Measurements from ENCODE around the gene GPR155. TPM values are rescaled to one million over a fixed set of nuclear protein-coding genes. Genes with fewer than 3 reads are reported as not detected.

The GPR155 gene
- total RNA-seq, 1 experiment from 2014 or later = 2.1 TPM

GRCh38 chr2:174503161-174503809 lies 16.5 kb upstream of the GPR155 start:
- TF ChIP-seq, protein P1, sequence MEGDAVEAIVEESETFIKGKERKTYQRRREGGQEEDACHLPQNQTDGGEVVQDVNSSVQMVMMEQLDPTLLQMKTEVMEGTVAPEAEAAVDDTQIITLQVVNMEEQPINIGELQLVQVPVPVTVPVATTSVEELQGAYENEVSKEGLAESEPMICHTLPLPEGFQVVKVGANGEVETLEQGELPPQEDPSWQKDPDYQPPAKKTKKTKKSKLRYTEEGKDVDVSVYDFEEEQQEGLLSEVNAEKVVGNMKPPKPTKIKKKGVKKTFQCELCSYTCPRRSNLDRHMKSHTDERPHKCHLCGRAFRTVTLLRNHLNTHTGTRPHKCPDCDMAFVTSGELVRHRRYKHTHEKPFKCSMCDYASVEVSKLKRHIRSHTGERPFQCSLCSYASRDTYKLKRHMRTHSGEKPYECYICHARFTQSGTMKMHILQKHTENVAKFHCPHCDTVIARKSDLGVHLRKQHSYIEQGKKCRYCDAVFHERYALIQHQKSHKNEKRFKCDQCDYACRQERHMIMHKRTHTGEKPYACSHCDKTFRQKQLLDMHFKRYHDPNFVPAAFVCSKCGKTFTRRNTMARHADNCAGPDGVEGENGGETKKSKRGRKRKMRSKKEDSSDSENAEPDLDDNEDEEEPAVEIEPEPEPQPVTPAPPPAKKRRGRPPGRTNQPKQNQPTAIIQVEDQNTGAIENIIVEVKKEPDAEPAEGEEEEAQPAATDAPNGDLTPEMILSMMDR (IDR thresholded peaks at IDR 0.05) = no peak
- Histone ChIP-seq H3K4me1 (ENCODE audit: control insufficient read depth, insufficient read depth, low read length) (no peaks in the 10 kb centered on the region), H3K9me3 (ENCODE audit: control insufficient read depth, insufficient read depth, low read depth, low read length) (no peaks in the 10 kb centered on the region), H3K27me3 (ENCODE audit: control insufficient read depth, insufficient read depth, low read length) (no peaks in the 10 kb centered on the region; the same call in 1 of the 2 replicates), H3K36me3 (ENCODE audit: control insufficient read depth, insufficient read depth, low read length) (no peaks in the 10 kb centered on the region), H3K27ac (ENCODE audit: low read length) (no peak overlapping the region), H3K4me3 (ENCODE audit: low read depth in 2 of 2, low read length in 2 of 2) (no peak overlapping the region)
- BruUV-seq (replicated peaks) = no TSS peak
- CTCF ChIA-PET = no interaction called here
- in situ Hi-C loops (cut with HindIII; ENCODE audit: low pct_unique_long_range_greater_than_20kb, low sequenced_read_pairs) (no loop called here), intact Hi-C loops (cut with micrococcal nuclease; ENCODE audit: unreplicated experiment) (no loop called here)
- POLR2A ChIA-PET = no interaction called here
- DNase-seq (ENCODE audit: low read depth, low spot score) (no peak), ATAC-seq (no peak)

DNA sequence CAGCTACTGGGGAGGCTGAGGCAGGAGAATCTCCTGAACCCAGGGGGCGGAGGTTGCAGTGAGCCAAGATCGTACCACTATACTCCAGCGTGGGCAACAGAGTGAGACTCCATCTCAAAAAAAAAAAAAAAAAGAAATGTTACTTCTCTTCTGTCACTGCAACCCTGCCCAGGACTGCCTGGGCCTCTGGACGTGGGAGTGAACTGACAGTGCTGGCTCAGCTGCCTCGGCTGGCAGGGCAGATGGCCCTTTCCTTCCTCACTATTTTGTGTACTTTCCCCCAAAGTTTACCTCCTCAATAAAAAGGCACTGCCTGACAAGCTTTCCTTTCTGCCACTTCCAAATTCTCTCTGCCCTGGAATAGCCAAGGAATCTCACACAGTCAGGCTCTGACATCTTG lies 12.5 kb upstream of the GPR155 start:
- H3K36me3 ChIP-seq (ENCODE audit: control insufficient read depth, insufficient read depth, low read length) = no peaks in the 10 kb centered on the region
- no peaks in the 10 kb centered on the region; the same call in 1 of the 2 replicates for H3K27me3 ChIP-seq (ENCODE audit: control insufficient read depth, insufficient read depth, low read length)
- DNase-seq (ENCODE audit: low read depth, low spot score) (no peak), ATAC-seq (no peak)
- in situ Hi-C loops (cut with HindIII; ENCODE audit: low pct_unique_long_range_greater_than_20kb, low sequenced_read_pairs) (no loop called here), intact Hi-C loops (cut with micrococcal nuclease; ENCODE audit: unreplicated experiment) (no loop called here)
- no peak overlapping the region for H3K4me3 ChIP-seq (ENCODE audit: low read depth in 2 of 2, low read length in 2 of 2)
- H3K4me1 ChIP-seq (ENCODE audit: control insufficient read depth, insufficient read depth, low read length) = no peaks in the 10 kb centered on the region
- H3K9me3 ChIP-seq (ENCODE audit: control insufficient read depth, insufficient read depth, low read depth, low read length) = no peaks in the 10 kb centered on the region
- ChIA-PET POLR2A (no interaction called here), CTCF (no interaction called here)
- BruUV-seq (replicated peaks) = no TSS peak
- no peak overlapping the region for H3K27ac ChIP-seq (ENCODE audit: low read length)
- TF ChIP-seq SIN3A (IDR thresholded peaks at IDR 0.05; ENCODE audit: borderline replicate concordance, insufficient read depth, low read depth, low read length) = no peak
- no peak for TF ChIP-seq REST (IDR thresholded peaks at IDR 0.05; ENCODE audit: insufficient read depth in 1 of 2, low read depth in 2 of 2, low read length in 1 of 2)
- TF ChIP-seq TCF7L2 (IDR thresholded peaks at IDR 0.05; ENCODE audit: low read depth, low read length) = no peak
- TF ChIP-seq, protein P1 (IDR thresholded peaks at IDR 0.05) = no peak
- no peak for TF ChIP-seq POLR2AphosphoS5 (IDR thresholded peaks at IDR 0.05; ENCODE audit: low read depth, low read length)
